ENCODE data around the gene E2F6.

E2F6 gene

DNA sequence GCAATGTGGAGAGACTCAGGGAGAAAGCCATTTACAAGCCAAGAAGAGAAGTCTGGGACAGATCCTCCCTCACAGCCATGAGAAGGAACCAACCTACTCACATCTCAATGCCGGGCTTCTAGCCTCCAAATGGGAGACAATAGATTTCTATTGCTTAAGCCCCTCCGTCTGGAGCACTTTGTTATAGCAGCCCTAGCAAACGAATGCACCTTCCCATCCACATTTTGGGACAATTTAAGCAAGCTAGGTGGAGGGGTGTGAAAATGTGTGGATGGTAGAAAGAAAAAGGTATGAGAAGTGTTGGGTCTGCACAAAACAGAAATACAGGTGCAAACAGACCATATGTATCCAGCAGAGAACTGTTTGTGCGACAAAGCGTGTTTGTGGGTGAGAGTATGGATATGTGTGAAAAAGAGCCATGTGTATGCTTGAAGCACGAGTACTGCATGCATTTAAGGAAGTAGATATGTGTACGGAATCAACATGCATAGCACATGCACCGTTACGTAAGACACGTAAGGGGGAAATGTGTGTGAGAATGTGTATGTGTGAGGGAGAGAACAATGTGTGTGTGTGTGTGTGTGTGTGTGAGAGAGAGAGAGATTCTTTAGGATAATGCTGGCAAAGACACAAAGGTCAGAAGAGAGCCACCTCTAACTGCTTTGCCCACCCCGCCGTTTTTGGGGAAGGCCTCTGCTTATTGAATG lies 13.1 kb upstream of the E2F6 start:
- no peak overlapping the region for H3K4me3 ChIP-seq (ENCODE audit: low read depth in 1 of 2, low read length in 1 of 2)
- no peaks in the 10 kb centered on the region for H3K36me3 ChIP-seq
- TF ChIP-seq CTCF (IDR thresholded peaks at IDR 0.05): no peak
- H3K27me3 ChIP-seq: peaks cover 65% of the 10 kb centered on the region
- no peaks in the 10 kb centered on the region for H3K9me3 ChIP-seq
- no peak overlapping the region for H3K27ac ChIP-seq
- peaks cover 0 to 6% of the 10 kb centered on the region in 2 experiments for H3K4me1 ChIP-seq (ENCODE audit: control insufficient read depth in 1 of 2, insufficient read depth in 1 of 2, low read depth in 1 of 2, low read length in 1 of 2)

DNA sequence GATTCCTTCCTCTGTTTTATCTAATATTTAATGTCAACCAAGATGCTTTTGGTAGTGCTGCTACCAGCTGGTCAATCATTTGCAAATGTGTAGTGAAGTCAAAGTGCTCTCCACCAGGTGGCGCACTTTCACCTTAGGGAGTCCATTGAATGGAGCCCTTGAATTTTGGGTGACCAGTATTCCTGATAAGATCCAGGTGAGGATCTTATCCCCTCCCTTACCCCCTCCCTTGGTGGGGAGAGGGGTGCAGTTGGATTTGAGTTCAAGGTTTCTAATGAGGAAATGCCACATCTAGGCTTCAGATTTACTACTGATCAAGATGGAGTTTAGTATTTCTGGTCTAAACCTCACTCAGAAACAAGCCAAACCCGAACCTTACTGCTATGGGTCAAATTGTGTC lies 12.0 kb upstream of the E2F6 start:
- peak; percentile 77 for TF ChIP-seq CTCF (IDR thresholded peaks at IDR 0.05)
- Histone ChIP-seq H3K4me1 (ENCODE audit: control insufficient read depth in 1 of 2, insufficient read depth in 1 of 2, low read depth in 1 of 2, low read length in 1 of 2) (peaks cover 0 to 6% of the 10 kb centered on the region in 2 experiments), H3K36me3 (no peaks in the 10 kb centered on the region), H3K27ac (no peak overlapping the region), H3K4me3 (ENCODE audit: low read depth in 1 of 2, low read length in 1 of 2) (no peak overlapping the region), H3K9me3 (no peaks in the 10 kb centered on the region), H3K27me3 (peaks cover 54% of the 10 kb centered on the region)

GRCh38 chr2:11473659-11474433 lies 7.9 kb upstream of the E2F6 start:
- Histone ChIP-seq H3K4me3 (ENCODE audit: low read depth in 1 of 2, low read length in 1 of 2) (no peak overlapping the region), H3K9me3 (no peaks in the 10 kb centered on the region), H3K27me3 (peaks cover 13% of the 10 kb centered on the region), H3K4me1 (ENCODE audit: control insufficient read depth in 1 of 2, insufficient read depth in 1 of 2, low read depth in 1 of 2, low read length in 1 of 2) (no peaks in the 10 kb centered on the region), H3K27ac (no peak overlapping the region), H3K36me3 (no peaks in the 10 kb centered on the region)
- TF ChIP-seq CTCF (IDR thresholded peaks at IDR 0.05): no peak

- no peak overlapping the region for H3K27ac ChIP-seq
- no peaks in the 10 kb centered on the region for H3K27me3 ChIP-seq
- no peak for TF ChIP-seq CTCF (IDR thresholded peaks at IDR 0.05)
- H3K36me3 ChIP-seq: no peaks in the 10 kb centered on the region
- peaks cover 15 to 16% of the 10 kb centered on the region in 2 experiments for H3K4me1 ChIP-seq (ENCODE audit: control insufficient read depth in 1 of 2, insufficient read depth in 1 of 2, low read depth in 1 of 2, low read length in 1 of 2)
- no peaks in the 10 kb centered on the region for H3K9me3 ChIP-seq
- no peak overlapping the region for H3K4me3 ChIP-seq (ENCODE audit: low read depth in 1 of 2, low read length in 1 of 2)
Measured at GRCh38 chr2:11467749-11468148, 1.8 kb upstream of the E2F6 start.

DNA sequence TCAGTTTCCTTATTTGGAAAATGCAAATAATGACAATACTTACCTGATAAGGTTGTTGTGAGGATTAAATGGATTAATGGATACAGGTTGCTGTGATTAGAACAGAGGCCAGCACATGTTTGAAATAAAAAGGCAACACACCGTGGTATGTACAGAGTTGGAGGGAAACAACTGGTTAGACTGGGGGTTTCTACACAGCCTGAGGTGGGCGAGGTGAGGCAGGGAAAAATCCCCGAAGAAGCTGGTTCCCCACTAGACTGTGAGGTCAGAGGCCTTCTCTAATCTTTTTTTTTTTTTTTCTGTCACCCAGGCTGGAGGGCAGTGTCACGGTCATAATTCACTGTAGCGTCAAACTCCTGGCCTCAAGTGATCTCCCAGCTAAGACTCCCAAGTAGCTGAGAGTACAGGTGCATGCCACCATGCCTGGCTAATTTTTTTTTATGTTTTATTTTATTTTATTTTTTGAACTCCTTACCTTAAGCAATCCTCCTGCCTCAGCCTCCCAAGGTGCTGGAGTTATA lies 1.2 kb upstream of the E2F6 start:
- no peak for TF ChIP-seq CTCF (IDR thresholded peaks at IDR 0.05)
- H3K27me3 ChIP-seq: no peaks in the 10 kb centered on the region
- no peaks in the 10 kb centered on the region for H3K9me3 ChIP-seq
- no peak overlapping the region for H3K27ac ChIP-seq
- H3K4me1 ChIP-seq (ENCODE audit: control insufficient read depth in 1 of 2, insufficient read depth in 1 of 2, low read depth in 1 of 2, low read length in 1 of 2): peaks cover 15 to 16% of the 10 kb centered on the region in 2 experiments
- no peaks in the 10 kb centered on the region for H3K36me3 ChIP-seq
- H3K4me3 ChIP-seq (ENCODE audit: low read depth in 1 of 2, low read length in 1 of 2): no peak overlapping the region
